Measurements from ENCODE around the gene KLRC2.
A peak's percentile ranks its signal among the peaks of the same experiment; 100 is the strongest.
"Not testable (repeated sequence)": the region's sequence is repeated elsewhere in the genome, so short reads cannot be mapped to it uniquely, and the experiment has no call there.

The KLRC2 gene

GRCh38 chr12:10405294-10405693 lies 30.5 kb downstream of the KLRC2 start:
- DNase-seq = no peak

DNA sequence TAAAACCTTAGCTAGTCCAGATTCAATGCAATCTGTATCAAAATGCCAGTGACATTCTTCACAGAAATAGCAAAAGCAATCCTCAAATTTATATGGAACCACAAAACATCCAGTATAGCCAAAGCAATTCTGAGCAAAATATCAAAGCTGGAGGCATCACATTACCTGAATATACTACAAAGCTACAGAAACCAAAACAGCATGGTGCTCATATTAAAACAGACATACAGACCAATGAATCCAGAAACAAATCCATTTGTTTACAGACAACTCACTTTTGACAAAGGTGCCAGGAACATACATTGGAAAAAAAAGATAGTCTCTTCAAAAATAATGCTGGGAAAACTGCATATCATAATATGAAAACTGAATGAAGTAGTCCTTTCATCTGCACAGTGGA lies 31.0 kb downstream of the KLRC2 start:
- no peak for DNase-seq

- DNase-seq = no peak
Observed at GRCh38 chr12:10400829-10401228, 35.0 kb downstream of the KLRC2 start.

GRCh38 chr12:10398168-10398567 lies 37.6 kb downstream of the KLRC2 start:
- DNase-seq = no peak

DNA sequence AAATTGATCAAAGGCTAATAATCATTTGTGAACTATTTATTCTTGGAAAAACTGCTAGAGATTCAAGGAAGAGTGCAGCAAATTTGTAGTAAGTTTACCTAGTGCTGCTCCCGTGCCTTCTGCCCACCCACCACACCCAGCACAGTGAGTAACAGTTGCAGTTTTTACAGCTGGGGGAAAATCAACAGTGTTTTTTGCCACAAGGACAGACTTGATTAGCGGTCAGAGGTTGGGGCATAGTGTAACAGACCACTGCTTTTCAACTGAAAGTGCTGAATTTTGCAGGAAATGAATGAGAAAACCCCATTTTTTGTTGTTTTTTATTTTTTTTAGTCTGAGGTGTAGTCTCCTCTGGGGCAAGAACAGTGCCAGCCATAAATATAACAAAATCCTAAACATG lies 38.5 kb downstream of the KLRC2 start:
- no peak for DNase-seq

GRCh38 chr12:10396176-10396575 lies 39.6 kb downstream of the KLRC2 start:
- not testable (repeated sequence) for DNase-seq

DNA sequence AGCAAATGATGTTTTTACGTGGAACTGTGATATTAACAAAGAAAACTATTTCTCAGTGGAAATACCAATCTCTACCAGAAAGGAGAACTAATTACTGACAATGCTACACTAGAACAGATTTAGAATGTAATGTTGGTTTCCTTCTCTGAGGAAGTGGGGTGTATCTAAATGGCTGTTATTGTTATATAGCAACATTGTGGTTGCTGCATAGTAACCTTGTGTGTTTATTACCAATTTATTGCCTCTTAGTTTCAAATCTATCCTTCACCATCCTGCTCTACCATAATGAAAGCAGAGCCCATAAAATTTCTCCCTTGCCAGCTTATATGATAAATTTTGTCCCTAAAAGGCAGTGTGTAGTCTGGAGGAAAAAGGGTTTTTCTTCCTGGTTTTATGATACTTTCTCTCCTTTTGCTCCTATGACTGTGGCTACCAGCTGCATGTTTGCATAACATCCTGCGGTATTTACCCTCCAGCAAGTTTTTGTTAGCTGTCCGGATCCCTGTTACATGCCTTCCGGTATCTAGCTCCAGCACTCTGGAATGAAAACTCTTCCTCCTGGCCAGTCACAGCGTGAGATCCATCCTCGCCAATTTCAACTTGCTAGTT lies 40.3 kb downstream of the KLRC2 start:
- no peak for DNase-seq

- DNase-seq = not testable (repeated sequence)
Observed at GRCh38 chr12:10394531-10395152, 41.2 kb downstream of the KLRC2 start.

GRCh38 chr12:10393291-10393690 lies 42.5 kb downstream of the KLRC2 start:
- DNase-seq = no peak

- peak in 1 of 56 donors; percentile 4 for DNase-seq
Observed at GRCh38 chr12:10392394-10392930, 43.3 kb downstream of the KLRC2 start.

GRCh38 chr12:10390991-10391390 lies 44.8 kb downstream of the KLRC2 start:
- DNase-seq = not testable (repeated sequence)

GRCh38 chr12:10389904-10390303 lies 45.9 kb downstream of the KLRC2 start, which contains the start of gene KLRK1:
KLRK1 (minus strand) TSS chr12:10390041; CDS start chr12:10388810, 1,231 bp downstream.
- no peak for DNase-seq

DNA sequence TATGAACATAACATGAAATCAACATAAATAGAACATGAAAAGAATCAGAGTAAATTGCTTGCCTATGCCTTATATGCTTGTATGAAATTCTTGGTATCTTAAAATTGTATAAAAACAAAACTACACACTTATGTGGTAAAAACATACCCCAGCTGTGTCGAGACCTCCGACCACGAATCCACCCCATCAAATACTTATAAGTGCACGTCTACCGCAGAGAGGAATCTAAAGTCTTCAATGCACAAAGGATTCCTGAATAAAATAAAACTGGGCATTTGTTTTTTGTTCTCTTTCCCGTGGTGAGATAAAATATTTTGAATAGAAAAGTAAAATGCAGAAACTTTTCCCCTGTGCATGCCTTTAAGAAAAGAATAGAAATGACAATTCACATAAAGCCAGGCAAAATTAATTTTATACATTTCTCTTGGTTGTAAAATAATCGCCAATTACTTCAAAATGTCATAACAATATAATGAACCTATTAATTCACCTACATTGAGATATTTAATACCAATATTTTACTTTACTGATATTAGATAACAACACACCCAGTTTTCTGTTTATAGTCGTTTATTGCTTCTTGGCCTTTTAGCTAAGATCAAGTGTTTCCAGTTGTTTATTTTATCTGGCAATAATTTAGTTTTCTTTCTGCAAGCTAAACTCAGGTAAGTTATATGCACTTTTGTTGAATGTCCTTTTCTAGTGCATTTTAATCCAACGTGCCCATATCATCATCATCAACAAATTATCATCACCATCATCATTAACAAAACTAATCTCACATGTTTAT lies 47.0 kb downstream of the KLRC2 start:
- no peak for DNase-seq

DNA sequence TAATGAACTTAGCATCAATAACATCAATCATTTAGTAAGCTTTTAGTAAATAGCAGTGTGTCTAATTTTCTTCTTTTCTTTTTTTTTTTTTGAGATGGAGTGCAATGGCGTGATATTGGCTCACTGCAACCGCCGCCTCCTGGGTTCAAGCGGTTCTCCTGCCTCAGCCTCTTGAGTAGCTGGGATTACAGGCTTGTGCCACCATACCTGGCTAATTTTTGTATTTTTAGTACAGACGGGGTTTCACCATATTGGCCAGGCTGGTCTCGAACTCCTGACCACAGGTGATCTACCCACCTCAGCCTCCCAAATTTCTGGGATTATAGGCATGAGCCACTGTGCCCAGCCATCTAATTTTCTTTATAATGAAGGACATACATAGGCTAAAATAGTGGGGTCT lies 48.3 kb downstream of the KLRC2 start:
- DNase-seq = not testable (repeated sequence)

DNA sequence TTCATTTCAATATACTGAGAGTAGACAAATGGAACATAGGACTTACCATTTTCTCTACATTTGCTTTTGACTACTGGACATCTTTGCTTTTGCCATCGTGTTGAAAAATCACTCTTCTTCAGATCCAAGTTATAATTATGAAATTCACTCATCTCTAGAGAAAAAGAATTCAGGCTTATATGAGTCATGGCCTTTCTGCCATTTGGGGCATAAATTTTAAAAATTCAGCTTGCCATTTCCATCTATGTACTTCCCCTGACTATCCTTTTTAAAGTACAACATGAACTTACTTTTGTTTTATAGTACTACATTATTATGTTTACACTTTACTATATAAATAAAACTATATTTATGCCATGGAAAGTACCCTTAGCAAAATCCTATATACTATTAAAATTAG lies 49.0 kb downstream of the KLRC2 start:
- no peak for DNase-seq

DNA sequence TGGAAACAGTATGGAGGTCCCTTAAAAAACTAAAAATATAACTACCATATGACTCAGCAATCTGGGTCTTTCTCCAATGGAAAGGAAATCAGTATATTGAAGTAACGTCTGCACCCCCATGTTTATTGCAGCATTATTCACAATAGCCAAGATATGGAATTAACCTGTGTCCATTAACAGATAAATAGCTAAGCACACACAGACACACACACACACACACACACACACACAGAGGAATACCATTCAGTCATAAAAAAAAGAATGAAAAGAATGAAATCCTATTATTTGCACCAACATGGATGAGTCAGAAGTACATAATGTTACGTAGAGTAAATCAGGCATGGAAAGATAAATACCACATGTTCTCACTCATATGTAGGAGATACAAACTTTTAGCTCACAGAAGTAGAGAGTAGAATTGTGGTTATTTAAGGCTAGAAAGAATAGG lies 50.6 kb downstream of the KLRC2 start:
- DNase-seq = no peak

GRCh38 chr12:10384191-10384590 lies 51.6 kb downstream of the KLRC2 start:
- DNase-seq = no peak

GRCh38 chr12:10381928-10382628 lies 53.7 kb downstream of the KLRC2 start:
- no peak for DNase-seq

Data from amygdala (tissue), 56 donors.